WTC11 (cell line): ENCODE results near the gene FAM135A. TPM values are rescaled to one million over a fixed set of nuclear protein-coding genes. Genes with fewer than 3 reads are reported as not detected.

ENCODE experiments used
- CBFB ChIP-seq: sonication (generic); formaldehyde crosslinking; IDR thresholded peaks from 2 replicates; pipeline ENCODE4 v1.8.1; 2022; ENCODE audit warnings: mild to moderate bottlenecking, low read depth, missing genetic modification reagents
- EMX1 ChIP-seq: fragments of 250-450 bp; sonication (Bioruptor Pico); IDR thresholded peaks from 2 replicates; pipeline ENCODE4 v1.8.0; 2021; ENCODE audit warnings: mild to moderate bottlenecking
- ESRRA ChIP-seq: sonication (generic); formaldehyde crosslinking; IDR thresholded peaks from 2 replicates; pipeline ENCODE4 v1.8.1; 2022; ENCODE audit warnings: mild to moderate bottlenecking, missing genetic modification reagents, borderline replicate concordance
- ETV6 ChIP-seq: sonication (generic); formaldehyde crosslinking; IDR thresholded peaks from 2 replicates; pipeline ENCODE4 v1.8.1; 2022; ENCODE audit warnings: mild to moderate bottlenecking, missing genetic modification reagents
- MXD4 ChIP-seq: fragments of 250-450 bp; sonication (Bioruptor Pico); IDR thresholded peaks from 2 replicates; pipeline ENCODE4 v1.8.0; 2021; ENCODE audit warnings: mild to moderate bottlenecking, moderate library complexity, borderline replicate concordance
- MYBL2 ChIP-seq: sonication (generic); formaldehyde crosslinking; IDR thresholded peaks from 2 replicates; pipeline ENCODE4 v1.8.1; 2023; ENCODE audit warnings: mild to moderate bottlenecking, moderate library complexity, missing genetic modification reagents
- NFYB ChIP-seq: sonication (generic); formaldehyde crosslinking; conservative IDR thresholded peaks from 2 replicates; pipeline ENCODE4 v1.8.0; 2022; ENCODE audit warnings: low read depth, missing genetic modification reagents
- NR3C1 ChIP-seq: sonication (generic); formaldehyde crosslinking; conservative IDR thresholded peaks from 2 replicates; pipeline ENCODE4 v1.8.1; 2023; ENCODE audit warnings: low read depth, mild to moderate bottlenecking, missing genetic modification reagents
- SMAD3 ChIP-seq: sonication (generic); formaldehyde crosslinking; IDR thresholded peaks from 2 replicates; pipeline ENCODE4 v1.8.0; 2022; ENCODE audit warnings: missing genetic modification reagents, mild to moderate bottlenecking, borderline replicate concordance
- TEAD1 ChIP-seq: sonication (generic); formaldehyde crosslinking; IDR thresholded peaks from 2 replicates; pipeline ENCODE4 v1.8.0; 2022; ENCODE audit warnings: mild to moderate bottlenecking, missing genetic modification reagents
- TEAD4 ChIP-seq: sonication (generic); formaldehyde crosslinking; IDR thresholded peaks from 2 replicates; pipeline ENCODE4 v1.8.0; 2022; ENCODE audit warnings: mild to moderate bottlenecking, missing genetic modification reagents
- ZBTB21 ChIP-seq: sonication (generic); formaldehyde crosslinking; IDR thresholded peaks from 2 replicates; pipeline ENCODE4 v1.8.1; 2023; ENCODE audit warnings: mild to moderate bottlenecking, missing genetic modification reagents, borderline replicate concordance
- ZNF317 ChIP-seq: sonication (generic); formaldehyde crosslinking; IDR thresholded peaks from 2 replicates; pipeline ENCODE4 v1.8.1; 2023; ENCODE audit warnings: low read depth, mild to moderate bottlenecking, moderate library complexity, missing genetic modification reagents, borderline replicate concordance
- ZNF396 ChIP-seq: fragments of 250-450 bp; sonication (Bioruptor Pico); IDR thresholded peaks from 2 replicates; pipeline ENCODE4 v1.8.0; 2021; ENCODE audit warnings: mild to moderate bottlenecking, moderate library complexity, borderline replicate concordance
- ZNF423 ChIP-seq: fragments of 250-450 bp; sonication (Bioruptor Pico); IDR thresholded peaks from 2 replicates; pipeline ENCODE4 v2.1.2; 2022; ENCODE audit warnings: mild to moderate bottlenecking, moderate library complexity
- ZNF671 ChIP-seq: fragments of 250-450 bp; sonication (Bioruptor Pico); IDR thresholded peaks from 2 replicates; pipeline ENCODE4 v1.8.0; 2021; ENCODE audit warnings: mild to moderate bottlenecking
- total RNA-seq: library from RNA; stranded (reverse); gene quantifications from 3 replicates; pipeline ENCODE4 v1.2.3, GENCODE V29; 2021
- TF ChIP-seq, protein P1 (sequence below): sonication (generic); formaldehyde crosslinking; IDR thresholded peaks from 2 replicates; pipeline ENCODE4 v1.8.0; 2023; ENCODE audit warnings: missing genetic modification reagents, mild to moderate bottlenecking, borderline replicate concordance
- TF ChIP-seq, protein P2 (sequence below): sonication (generic); formaldehyde crosslinking; IDR thresholded peaks from 2 replicates; pipeline ENCODE4 v1.8.1; 2023; ENCODE audit warnings: mild to moderate bottlenecking, missing genetic modification reagents, borderline replicate concordance
- TF ChIP-seq, protein P3 (sequence below): sonication (generic); formaldehyde crosslinking; IDR thresholded peaks from 2 replicates; pipeline ENCODE4 v1.8.1; 2022; ENCODE audit warnings: low read depth, missing genetic modification reagents, borderline replicate concordance
- TF ChIP-seq, protein P4 (sequence below): fragments of 250-450 bp; sonication (Bioruptor Pico); IDR thresholded peaks from 2 replicates; pipeline ENCODE4 v1.9.0; 2021; ENCODE audit warnings: moderate library complexity, mild to moderate bottlenecking, inconsistent platforms, borderline replicate concordance
- TF ChIP-seq, protein P5 (sequence below): sonication (generic); formaldehyde crosslinking; IDR thresholded peaks from 2 replicates; pipeline ENCODE4 v1.8.0; 2022; ENCODE audit warnings: missing genetic modification reagents
- TF ChIP-seq, protein P6 (sequence below): sonication (generic); formaldehyde crosslinking; IDR thresholded peaks from 2 replicates; pipeline ENCODE4 v1.8.0; 2022; ENCODE audit warnings: mild to moderate bottlenecking, missing genetic modification reagents
- TF ChIP-seq, protein P7 (sequence below): sonication (generic); formaldehyde crosslinking; IDR thresholded peaks from 2 replicates; pipeline ENCODE4 v1.8.1; 2023; ENCODE audit warnings: mild to moderate bottlenecking, moderate library complexity, missing genetic modification reagents

FAM135A gene
- total RNA-seq, 1 experiment from 2014 or later, result 32.9 TPM

DNA sequence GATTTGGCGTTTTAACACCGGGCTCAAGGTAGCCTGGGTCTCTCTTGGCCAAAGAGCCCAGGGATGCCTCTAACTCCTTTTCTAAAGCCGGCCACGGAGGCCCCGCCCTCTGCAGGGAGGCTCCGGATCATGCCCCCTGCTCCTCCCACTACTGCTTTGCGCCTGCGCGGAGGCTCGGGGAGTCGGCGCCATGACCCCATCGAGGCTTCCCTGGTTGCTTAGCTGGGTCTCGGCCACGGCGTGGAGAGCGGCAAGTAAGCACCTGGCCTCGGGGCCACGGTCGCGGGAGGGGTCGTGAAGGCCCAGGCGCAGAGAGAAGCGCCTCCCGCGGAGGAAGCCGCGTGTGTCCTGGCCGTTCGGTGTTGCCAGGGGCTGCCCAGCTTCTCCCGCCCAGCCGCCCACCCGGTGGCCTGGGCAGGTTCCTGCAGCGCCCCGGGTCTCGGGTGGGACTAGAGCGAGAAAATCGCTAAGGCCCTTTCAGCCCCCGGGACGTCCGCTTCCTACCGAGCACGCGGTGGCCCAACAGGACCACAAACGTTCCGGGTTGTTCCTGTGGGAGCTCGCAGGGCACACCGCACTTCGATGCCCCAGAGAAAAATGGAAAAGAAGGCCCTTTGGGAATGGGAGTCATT, 153.6 kb downstream of the FAM135A start, which contains the start of gene SDHAF4 (continued):
- TF ChIP-seq, protein P1, sequence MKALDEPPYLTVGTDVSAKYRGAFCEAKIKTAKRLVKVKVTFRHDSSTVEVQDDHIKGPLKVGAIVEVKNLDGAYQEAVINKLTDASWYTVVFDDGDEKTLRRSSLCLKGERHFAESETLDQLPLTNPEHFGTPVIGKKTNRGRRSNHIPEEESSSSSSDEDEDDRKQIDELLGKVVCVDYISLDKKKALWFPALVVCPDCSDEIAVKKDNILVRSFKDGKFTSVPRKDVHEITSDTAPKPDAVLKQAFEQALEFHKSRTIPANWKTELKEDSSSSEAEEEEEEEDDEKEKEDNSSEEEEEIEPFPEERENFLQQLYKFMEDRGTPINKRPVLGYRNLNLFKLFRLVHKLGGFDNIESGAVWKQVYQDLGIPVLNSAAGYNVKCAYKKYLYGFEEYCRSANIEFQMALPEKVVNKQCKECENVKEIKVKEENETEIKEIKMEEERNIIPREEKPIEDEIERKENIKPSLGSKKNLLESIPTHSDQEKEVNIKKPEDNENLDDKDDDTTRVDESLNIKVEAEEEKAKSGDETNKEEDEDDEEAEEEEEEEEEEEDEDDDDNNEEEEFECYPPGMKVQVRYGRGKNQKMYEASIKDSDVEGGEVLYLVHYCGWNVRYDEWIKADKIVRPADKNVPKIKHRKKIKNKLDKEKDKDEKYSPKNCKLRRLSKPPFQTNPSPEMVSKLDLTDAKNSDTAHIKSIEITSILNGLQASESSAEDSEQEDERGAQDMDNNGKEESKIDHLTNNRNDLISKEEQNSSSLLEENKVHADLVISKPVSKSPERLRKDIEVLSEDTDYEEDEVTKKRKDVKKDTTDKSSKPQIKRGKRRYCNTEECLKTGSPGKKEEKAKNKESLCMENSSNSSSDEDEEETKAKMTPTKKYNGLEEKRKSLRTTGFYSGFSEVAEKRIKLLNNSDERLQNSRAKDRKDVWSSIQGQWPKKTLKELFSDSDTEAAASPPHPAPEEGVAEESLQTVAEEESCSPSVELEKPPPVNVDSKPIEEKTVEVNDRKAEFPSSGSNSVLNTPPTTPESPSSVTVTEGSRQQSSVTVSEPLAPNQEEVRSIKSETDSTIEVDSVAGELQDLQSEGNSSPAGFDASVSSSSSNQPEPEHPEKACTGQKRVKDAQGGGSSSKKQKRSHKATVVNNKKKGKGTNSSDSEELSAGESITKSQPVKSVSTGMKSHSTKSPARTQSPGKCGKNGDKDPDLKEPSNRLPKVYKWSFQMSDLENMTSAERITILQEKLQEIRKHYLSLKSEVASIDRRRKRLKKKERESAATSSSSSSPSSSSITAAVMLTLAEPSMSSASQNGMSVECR, result peak; percentile 80
- TF ChIP-seq ZNF671 (CRISPR knock-in tag) (no peak), CBFB (CRISPR knock-in tag) (no peak), SMAD3 (peak; percentile 84; the same call in 1 of the 2 replicates), ESRRA (peak; percentile 51; the same call in 1 of the 2 replicates), EMX1 (CRISPR knock-in tag) (no peak), MXD4 (CRISPR knock-in tag) (no peak), ZNF396 (CRISPR knock-in tag) (no peak), ZNF423 (CRISPR knock-in tag) (no peak), TEAD4 (no peak), MYBL2 (CRISPR knock-in tag) (peak; percentile 85; the same call in 1 of the 2 replicates), NR3C1 (CRISPR knock-in tag) (no peak), NFYB (no peak), ZBTB21 (CRISPR knock-in tag) (no peak; the same call in 1 of the 2 replicates), ETV6 (peak; percentile 56; the same call in 1 of the 2 replicates), TEAD1 (CRISPR knock-in tag) (peak; percentile 73; the same call in 1 of the 2 replicates), ZNF317 (no peak)
- TF ChIP-seq, protein P2, sequence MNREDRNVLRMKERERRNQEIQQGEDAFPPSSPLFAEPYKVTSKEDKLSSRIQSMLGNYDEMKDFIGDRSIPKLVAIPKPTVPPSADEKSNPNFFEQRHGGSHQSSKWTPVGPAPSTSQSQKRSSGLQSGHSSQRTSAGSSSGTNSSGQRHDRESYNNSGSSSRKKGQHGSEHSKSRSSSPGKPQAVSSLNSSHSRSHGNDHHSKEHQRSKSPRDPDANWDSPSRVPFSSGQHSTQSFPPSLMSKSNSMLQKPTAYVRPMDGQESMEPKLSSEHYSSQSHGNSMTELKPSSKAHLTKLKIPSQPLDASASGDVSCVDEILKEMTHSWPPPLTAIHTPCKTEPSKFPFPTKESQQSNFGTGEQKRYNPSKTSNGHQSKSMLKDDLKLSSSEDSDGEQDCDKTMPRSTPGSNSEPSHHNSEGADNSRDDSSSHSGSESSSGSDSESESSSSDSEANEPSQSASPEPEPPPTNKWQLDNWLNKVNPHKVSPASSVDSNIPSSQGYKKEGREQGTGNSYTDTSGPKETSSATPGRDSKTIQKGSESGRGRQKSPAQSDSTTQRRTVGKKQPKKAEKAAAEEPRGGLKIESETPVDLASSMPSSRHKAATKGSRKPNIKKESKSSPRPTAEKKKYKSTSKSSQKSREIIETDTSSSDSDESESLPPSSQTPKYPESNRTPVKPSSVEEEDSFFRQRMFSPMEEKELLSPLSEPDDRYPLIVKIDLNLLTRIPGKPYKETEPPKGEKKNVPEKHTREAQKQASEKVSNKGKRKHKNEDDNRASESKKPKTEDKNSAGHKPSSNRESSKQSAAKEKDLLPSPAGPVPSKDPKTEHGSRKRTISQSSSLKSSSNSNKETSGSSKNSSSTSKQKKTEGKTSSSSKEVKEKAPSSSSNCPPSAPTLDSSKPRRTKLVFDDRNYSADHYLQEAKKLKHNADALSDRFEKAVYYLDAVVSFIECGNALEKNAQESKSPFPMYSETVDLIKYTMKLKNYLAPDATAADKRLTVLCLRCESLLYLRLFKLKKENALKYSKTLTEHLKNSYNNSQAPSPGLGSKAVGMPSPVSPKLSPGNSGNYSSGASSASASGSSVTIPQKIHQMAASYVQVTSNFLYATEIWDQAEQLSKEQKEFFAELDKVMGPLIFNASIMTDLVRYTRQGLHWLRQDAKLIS (CRISPR knock-in tag), result no peak
- TF ChIP-seq, protein P3, sequence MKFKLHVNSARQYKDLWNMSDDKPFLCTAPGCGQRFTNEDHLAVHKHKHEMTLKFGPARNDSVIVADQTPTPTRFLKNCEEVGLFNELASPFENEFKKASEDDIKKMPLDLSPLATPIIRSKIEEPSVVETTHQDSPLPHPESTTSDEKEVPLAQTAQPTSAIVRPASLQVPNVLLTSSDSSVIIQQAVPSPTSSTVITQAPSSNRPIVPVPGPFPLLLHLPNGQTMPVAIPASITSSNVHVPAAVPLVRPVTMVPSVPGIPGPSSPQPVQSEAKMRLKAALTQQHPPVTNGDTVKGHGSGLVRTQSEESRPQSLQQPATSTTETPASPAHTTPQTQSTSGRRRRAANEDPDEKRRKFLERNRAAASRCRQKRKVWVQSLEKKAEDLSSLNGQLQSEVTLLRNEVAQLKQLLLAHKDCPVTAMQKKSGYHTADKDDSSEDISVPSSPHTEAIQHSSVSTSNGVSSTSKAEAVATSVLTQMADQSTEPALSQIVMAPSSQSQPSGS (CRISPR knock-in tag), result no peak
- TF ChIP-seq, protein P4, sequence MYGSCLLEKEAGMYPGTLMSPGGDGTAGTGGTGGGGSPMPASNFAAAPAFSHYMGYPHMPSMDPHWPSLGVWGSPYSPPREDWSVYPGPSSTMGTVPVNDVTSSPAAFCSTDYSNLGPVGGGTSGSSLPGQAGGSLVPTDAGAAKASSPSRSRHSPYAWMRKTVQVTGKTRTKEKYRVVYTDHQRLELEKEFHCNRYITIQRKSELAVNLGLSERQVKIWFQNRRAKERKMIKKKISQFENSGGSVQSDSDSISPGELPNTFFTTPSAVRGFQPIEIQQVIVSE (CRISPR knock-in tag), result no peak
- TF ChIP-seq, protein P5, sequence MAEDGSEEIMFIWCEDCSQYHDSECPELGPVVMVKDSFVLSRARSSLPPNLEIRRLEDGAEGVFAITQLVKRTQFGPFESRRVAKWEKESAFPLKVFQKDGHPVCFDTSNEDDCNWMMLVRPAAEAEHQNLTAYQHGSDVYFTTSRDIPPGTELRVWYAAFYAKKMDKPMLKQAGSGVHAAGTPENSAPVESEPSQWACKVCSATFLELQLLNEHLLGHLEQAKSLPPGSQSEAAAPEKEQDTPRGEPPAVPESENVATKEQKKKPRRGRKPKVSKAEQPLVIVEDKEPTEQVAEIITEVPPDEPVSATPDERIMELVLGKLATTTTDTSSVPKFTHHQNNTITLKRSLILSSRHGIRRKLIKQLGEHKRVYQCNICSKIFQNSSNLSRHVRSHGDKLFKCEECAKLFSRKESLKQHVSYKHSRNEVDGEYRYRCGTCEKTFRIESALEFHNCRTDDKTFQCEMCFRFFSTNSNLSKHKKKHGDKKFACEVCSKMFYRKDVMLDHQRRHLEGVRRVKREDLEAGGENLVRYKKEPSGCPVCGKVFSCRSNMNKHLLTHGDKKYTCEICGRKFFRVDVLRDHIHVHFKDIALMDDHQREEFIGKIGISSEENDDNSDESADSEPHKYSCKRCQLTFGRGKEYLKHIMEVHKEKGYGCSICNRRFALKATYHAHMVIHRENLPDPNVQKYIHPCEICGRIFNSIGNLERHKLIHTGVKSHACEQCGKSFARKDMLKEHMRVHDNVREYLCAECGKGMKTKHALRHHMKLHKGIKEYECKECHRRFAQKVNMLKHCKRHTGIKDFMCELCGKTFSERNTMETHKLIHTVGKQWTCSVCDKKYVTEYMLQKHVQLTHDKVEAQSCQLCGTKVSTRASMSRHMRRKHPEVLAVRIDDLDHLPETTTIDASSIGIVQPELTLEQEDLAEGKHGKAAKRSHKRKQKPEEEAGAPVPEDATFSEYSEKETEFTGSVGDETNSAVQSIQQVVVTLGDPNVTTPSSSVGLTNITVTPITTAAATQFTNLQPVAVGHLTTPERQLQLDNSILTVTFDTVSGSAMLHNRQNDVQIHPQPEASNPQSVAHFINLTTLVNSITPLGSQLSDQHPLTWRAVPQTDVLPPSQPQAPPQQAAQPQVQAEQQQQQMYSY (CRISPR knock-in tag), result no peak
- TF ChIP-seq, protein P6, sequence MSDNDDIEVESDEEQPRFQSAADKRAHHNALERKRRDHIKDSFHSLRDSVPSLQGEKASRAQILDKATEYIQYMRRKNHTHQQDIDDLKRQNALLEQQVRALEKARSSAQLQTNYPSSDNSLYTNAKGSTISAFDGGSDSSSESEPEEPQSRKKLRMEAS (CRISPR knock-in tag), result peak; percentile 88
- TF ChIP-seq, protein P7, sequence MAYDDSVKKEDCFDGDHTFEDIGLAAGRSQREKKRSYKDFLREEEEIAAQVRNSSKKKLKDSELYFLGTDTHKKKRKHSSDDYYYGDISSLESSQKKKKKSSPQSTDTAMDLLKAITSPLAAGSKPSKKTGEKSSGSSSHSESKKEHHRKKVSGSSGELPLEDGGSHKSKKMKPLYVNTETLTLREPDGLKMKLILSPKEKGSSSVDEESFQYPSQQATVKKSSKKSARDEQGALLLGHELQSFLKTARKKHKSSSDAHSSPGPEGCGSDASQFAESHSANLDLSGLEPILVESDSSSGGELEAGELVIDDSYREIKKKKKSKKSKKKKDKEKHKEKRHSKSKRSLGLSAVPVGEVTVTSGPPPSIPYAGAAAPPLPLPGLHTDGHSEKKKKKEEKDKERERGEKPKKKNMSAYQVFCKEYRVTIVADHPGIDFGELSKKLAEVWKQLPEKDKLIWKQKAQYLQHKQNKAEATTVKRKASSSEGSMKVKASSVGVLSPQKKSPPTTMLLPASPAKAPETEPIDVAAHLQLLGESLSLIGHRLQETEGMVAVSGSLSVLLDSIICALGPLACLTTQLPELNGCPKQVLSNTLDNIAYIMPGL (CRISPR knock-in tag), result peak; percentile 64; the same call in 1 of the 2 replicates
